ENCODE measurements around the gene LIPE.

The LIPE gene

GRCh38 chr19:42402376-42403116 is 24.6 kb downstream of the LIPE start:
- TF ChIP-seq, protein P1, sequence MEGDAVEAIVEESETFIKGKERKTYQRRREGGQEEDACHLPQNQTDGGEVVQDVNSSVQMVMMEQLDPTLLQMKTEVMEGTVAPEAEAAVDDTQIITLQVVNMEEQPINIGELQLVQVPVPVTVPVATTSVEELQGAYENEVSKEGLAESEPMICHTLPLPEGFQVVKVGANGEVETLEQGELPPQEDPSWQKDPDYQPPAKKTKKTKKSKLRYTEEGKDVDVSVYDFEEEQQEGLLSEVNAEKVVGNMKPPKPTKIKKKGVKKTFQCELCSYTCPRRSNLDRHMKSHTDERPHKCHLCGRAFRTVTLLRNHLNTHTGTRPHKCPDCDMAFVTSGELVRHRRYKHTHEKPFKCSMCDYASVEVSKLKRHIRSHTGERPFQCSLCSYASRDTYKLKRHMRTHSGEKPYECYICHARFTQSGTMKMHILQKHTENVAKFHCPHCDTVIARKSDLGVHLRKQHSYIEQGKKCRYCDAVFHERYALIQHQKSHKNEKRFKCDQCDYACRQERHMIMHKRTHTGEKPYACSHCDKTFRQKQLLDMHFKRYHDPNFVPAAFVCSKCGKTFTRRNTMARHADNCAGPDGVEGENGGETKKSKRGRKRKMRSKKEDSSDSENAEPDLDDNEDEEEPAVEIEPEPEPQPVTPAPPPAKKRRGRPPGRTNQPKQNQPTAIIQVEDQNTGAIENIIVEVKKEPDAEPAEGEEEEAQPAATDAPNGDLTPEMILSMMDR (IDR thresholded peaks at IDR 0.05) = no peak
- TF ChIP-seq ZFX (IDR thresholded peaks at IDR 0.05; ENCODE audit: borderline replicate concordance) = no peak
- H3K27ac ChIP-seq = peak overlapping the region; percentile 45; the same call in 1 of the 2 replicates

- peak overlapping the region; percentile 45 for H3K27ac ChIP-seq
- TF ChIP-seq, protein P1 (IDR thresholded peaks at IDR 0.05) = peak; percentile 91
- no peak for TF ChIP-seq ZFX (IDR thresholded peaks at IDR 0.05; ENCODE audit: borderline replicate concordance)
Measured at GRCh38 chr19:42401365-42402303, 25.6 kb downstream of the LIPE start.

DNA sequence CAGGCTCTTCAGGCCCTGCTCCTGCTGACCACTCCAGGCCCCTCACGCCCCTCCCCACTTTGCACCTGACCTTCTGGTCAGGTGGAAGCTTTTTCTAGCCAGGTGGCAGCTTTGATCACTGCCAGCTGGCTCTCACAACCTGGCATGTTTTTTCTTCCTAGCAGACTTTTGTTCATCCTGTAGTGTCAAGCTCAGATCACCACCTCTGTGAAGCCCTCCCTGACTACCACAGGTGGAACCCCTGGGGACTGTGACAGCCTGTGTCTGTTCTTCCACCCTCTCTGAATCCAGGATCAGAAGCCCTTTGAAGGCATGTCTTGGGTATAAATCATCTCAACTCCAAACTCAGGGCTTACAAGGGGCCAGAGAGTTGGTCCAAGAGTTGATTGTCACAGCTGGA is 26.8 kb downstream of the LIPE start:
- peak overlapping the region; percentile 45; the same call in 1 of the 2 replicates for H3K27ac ChIP-seq
- TF ChIP-seq, protein P1 (IDR thresholded peaks at IDR 0.05) = no peak
- no peak for TF ChIP-seq ZFX (IDR thresholded peaks at IDR 0.05; ENCODE audit: borderline replicate concordance)

GRCh38 chr19:42397263-42398166 is 29.7 kb downstream of the LIPE start:
- peak overlapping the region; percentile 92 for H3K27ac ChIP-seq
- no peak for TF ChIP-seq ZFX (IDR thresholded peaks at IDR 0.05; ENCODE audit: borderline replicate concordance)
- TF ChIP-seq, protein P1 (IDR thresholded peaks at IDR 0.05) = no peak

DNA sequence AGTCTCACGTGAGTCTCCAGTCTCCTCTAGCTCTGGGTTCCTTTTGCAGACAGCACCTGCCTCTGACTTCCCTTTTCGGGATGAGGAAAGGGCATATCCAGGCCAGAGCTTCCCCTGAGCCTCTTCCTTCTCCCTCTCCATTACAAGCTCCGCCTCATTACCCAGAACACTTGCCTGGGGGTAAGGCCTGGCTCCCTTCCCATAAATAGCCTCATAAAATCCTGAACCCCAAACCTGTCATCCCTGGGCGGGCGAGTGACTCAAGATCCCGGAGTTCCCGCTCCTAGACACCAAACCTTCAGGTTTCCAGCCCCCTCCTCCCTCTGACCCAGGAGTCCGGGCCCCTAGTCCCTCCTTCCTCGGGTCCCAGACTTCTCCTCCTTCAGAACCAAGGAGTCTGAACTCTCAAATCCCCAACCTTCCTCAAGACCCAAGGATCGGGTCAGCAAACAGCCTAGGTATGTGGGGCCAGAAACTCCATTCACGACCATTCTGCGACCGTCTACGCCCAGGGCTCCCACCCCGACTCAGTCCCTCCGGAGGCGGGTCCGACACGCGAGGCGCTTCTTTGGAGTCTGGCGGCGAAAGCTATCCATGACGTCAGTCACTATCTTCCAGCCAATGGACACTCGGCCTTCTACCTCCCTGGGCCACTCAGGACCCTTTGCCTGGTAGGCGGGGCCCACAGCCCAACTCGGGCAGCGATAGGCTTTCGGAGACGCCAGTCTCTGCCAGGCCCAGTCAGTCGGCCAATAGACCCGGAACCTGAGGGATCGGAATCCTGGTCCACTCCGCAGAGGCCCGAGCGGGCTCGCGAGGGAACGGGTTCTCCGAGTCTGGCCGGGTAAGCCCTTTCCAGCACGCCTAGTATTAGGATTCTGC is 30.6 kb downstream of the LIPE start:
- TF ChIP-seq, protein P1 (IDR thresholded peaks at IDR 0.05) = no peak
- TF ChIP-seq ZFX (IDR thresholded peaks at IDR 0.05; ENCODE audit: borderline replicate concordance) = no peak
- H3K27ac ChIP-seq = peak overlapping the region; percentile 92

DNA sequence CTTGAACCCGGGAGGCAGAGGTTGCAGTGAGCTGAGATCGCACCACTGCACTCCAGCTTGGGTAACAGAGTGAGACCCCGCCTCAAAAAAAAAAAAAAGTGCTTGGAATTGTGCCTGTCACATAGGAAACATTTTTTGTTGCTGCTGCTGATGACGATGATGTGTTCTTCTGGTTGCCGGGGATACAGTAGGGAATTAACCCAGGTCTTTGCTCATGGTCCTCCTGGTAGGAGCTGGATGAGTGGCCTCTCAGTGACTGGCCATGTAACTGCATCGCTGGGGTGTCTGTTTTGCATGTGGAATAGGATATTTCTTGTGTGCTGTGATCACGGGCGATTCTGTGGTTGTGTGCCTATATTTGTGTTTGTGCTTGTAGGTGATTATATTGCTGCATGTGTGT is 32.4 kb downstream of the LIPE start:
- no peak overlapping the region for H3K27ac ChIP-seq
- TF ChIP-seq ZFX (IDR thresholded peaks at IDR 0.05; ENCODE audit: borderline replicate concordance) = no peak
- TF ChIP-seq, protein P1 (IDR thresholded peaks at IDR 0.05) = no peak
